Mucosa of stomach (tissue), 1 donor: ENCODE results near the gene ADARB2.

ENCODE experiments used
- H3K27me3 ChIP-seq: one replicate; pipeline ENCODE4 v1.7.0; 2013; ENCODE audit warnings: mild to moderate bottlenecking, low read length; ENCODE audit not compliant: control insufficient read depth, insufficient read depth
- H3K36me3 ChIP-seq: one replicate; pipeline ENCODE4 v1.7.0; 2013; ENCODE audit warnings: low read length; ENCODE audit not compliant: control insufficient read depth, insufficient read depth
- H3K4me1 ChIP-seq: one replicate; pipeline ENCODE4 v1.7.0; 2013; ENCODE audit warnings: mild to moderate bottlenecking, low read length; ENCODE audit not compliant: control insufficient read depth, insufficient read depth
- H3K4me3 ChIP-seq: one replicate; pipeline ENCODE4 v1.7.0; 2013; ENCODE audit warnings: low read length
- H3K9ac ChIP-seq: one replicate; pipeline ENCODE4 v1.7.0; 2013; ENCODE audit warnings: mild to moderate bottlenecking, low read length, moderate library complexity
- H3K9me3 ChIP-seq: one replicate; pipeline ENCODE4 v1.7.0; 2013; ENCODE audit warnings: mild to moderate bottlenecking, low read length, moderate library complexity; ENCODE audit not compliant: control insufficient read depth
- donor health status: Pancreatic carcinoma.

The ADARB2 gene

GRCh38 chr10:1523221-1523620 is 214.1 kb downstream of the ADARB2 start:
- Histone ChIP-seq H3K36me3 (no peaks in the 10 kb centered on the region), H3K9ac (no peak overlapping the region), H3K9me3 (no peaks in the 10 kb centered on the region), H3K4me1 (no peaks in the 10 kb centered on the region), H3K27me3 (peaks cover 5% of the 10 kb centered on the region), H3K4me3 (no peak overlapping the region)

- H3K36me3 ChIP-seq = no peaks in the 10 kb centered on the region
- H3K9ac ChIP-seq = no peak overlapping the region
- H3K4me1 ChIP-seq = no peaks in the 10 kb centered on the region
- peaks cover 5% of the 10 kb centered on the region for H3K27me3 ChIP-seq
- no peak overlapping the region for H3K4me3 ChIP-seq
- H3K9me3 ChIP-seq = no peaks in the 10 kb centered on the region
Observed at GRCh38 chr10:1522237-1522636, 215.1 kb downstream of the ADARB2 start.

- no peak overlapping the region for H3K9ac ChIP-seq
- H3K4me3 ChIP-seq = no peak overlapping the region
- H3K4me1 ChIP-seq = no peaks in the 10 kb centered on the region
- no peaks in the 10 kb centered on the region for H3K36me3 ChIP-seq
- peaks cover 6% of the 10 kb centered on the region for H3K27me3 ChIP-seq
- H3K9me3 ChIP-seq = no peaks in the 10 kb centered on the region
Observed at GRCh38 chr10:1521741-1522140, 215.6 kb downstream of the ADARB2 start.

GRCh38 chr10:1520909-1521565 is 216.3 kb downstream of the ADARB2 start:
- no peaks in the 10 kb centered on the region for H3K4me1 ChIP-seq
- H3K9ac ChIP-seq = no peak overlapping the region
- no peaks in the 10 kb centered on the region for H3K9me3 ChIP-seq
- peaks cover 6% of the 10 kb centered on the region for H3K27me3 ChIP-seq
- H3K4me3 ChIP-seq = no peak overlapping the region
- H3K36me3 ChIP-seq = no peaks in the 10 kb centered on the region

- H3K4me1 ChIP-seq = no peaks in the 10 kb centered on the region
- no peak overlapping the region for H3K9ac ChIP-seq
- peaks cover 2% of the 10 kb centered on the region for H3K27me3 ChIP-seq
- no peak overlapping the region for H3K4me3 ChIP-seq
- no peaks in the 10 kb centered on the region for H3K36me3 ChIP-seq
- no peaks in the 10 kb centered on the region for H3K9me3 ChIP-seq
Observed at GRCh38 chr10:1519391-1519790, 217.9 kb downstream of the ADARB2 start.

GRCh38 chr10:1517684-1518083 is 219.6 kb downstream of the ADARB2 start:
- Histone ChIP-seq H3K36me3 (no peaks in the 10 kb centered on the region), H3K9ac (no peak overlapping the region), H3K9me3 (no peaks in the 10 kb centered on the region), H3K27me3 (peaks cover 2% of the 10 kb centered on the region), H3K4me3 (no peak overlapping the region), H3K4me1 (no peaks in the 10 kb centered on the region)

GRCh38 chr10:1516492-1517165 is 220.7 kb downstream of the ADARB2 start:
- Histone ChIP-seq H3K27me3 (peaks cover 2% of the 10 kb centered on the region), H3K9me3 (no peaks in the 10 kb centered on the region), H3K9ac (no peak overlapping the region), H3K36me3 (no peaks in the 10 kb centered on the region), H3K4me3 (no peak overlapping the region), H3K4me1 (no peaks in the 10 kb centered on the region)

- no peaks in the 10 kb centered on the region for H3K36me3 ChIP-seq
- H3K9me3 ChIP-seq = no peaks in the 10 kb centered on the region
- H3K9ac ChIP-seq = no peak overlapping the region
- no peaks in the 10 kb centered on the region for H3K4me1 ChIP-seq
- H3K27me3 ChIP-seq = peaks cover 2% of the 10 kb centered on the region
- H3K4me3 ChIP-seq = no peak overlapping the region
Observed at GRCh38 chr10:1515780-1516491, 221.4 kb downstream of the ADARB2 start.

- peaks cover 2% of the 10 kb centered on the region for H3K27me3 ChIP-seq
Observed at GRCh38 chr10:1515121-1515779, 222.1 kb downstream of the ADARB2 start.

GRCh38 chr10:1514681-1515080 is 222.6 kb downstream of the ADARB2 start:
- Histone ChIP-seq H3K9ac (no peak overlapping the region), H3K36me3 (no peaks in the 10 kb centered on the region), H3K9me3 (no peaks in the 10 kb centered on the region), H3K4me1 (no peaks in the 10 kb centered on the region), H3K4me3 (no peak overlapping the region), H3K27me3 (peaks cover 2% of the 10 kb centered on the region)

More at GRCh38 chr10:1515121-1515779, 222.1 kb downstream of the ADARB2 start:
- Histone ChIP-seq H3K4me1 (no peaks in the 10 kb centered on the region), H3K4me3 (no peak overlapping the region), H3K36me3 (no peaks in the 10 kb centered on the region), H3K9ac (no peak overlapping the region), H3K9me3 (no peaks in the 10 kb centered on the region)

GRCh38 chr10:1513221-1513620 is 224.1 kb downstream of the ADARB2 start:
- peaks cover 2% of the 10 kb centered on the region for H3K27me3 ChIP-seq
- H3K36me3 ChIP-seq = no peaks in the 10 kb centered on the region
- no peaks in the 10 kb centered on the region for H3K9me3 ChIP-seq
- no peaks in the 10 kb centered on the region for H3K4me1 ChIP-seq
- no peak overlapping the region for H3K4me3 ChIP-seq
- H3K9ac ChIP-seq = no peak overlapping the region

- Histone ChIP-seq H3K4me3 (no peak overlapping the region), H3K36me3 (no peaks in the 10 kb centered on the region), H3K4me1 (no peaks in the 10 kb centered on the region), H3K9me3 (no peaks in the 10 kb centered on the region), H3K9ac (no peak overlapping the region), H3K27me3 (no peaks in the 10 kb centered on the region)
Observed at GRCh38 chr10:1509011-1509530, 228.3 kb downstream of the ADARB2 start.
